SK-N-SH (cell line): Measurements from ENCODE around the gene BCAS3. TPM values are rescaled to one million over a fixed set of nuclear protein-coding genes. Genes with fewer than 3 reads are reported as not detected.

Source experiments
- CTCF ChIA-PET: fragments of 300-600, 350-600 bp; formaldehyde crosslinking; extraction: SDS; loops from one replicate; lab custom pipeline; 2021; lab: Yijun Ruan, JAX
- POLR2A ChIA-PET: fragments of 350-600 bp; sonication (Branson Sonifier 250); formaldehyde crosslinking; extraction: SDS; loops from one replicate; lab custom pipeline; 2020; ENCODE audit warnings: antibody characterized with exemption, inconsistent platforms; lab: Yijun Ruan, JAX
- DNase-seq: peaks from one replicate; pipeline ENCODE4 v3.0.0; 2012
- H2AFZ ChIP-seq: fragments of 200-600 bp; sonication (generic); 2 replicates; pipeline ENCODE4 v1.8.1; 2016; ENCODE audit warnings: antibody characterized with exemption, mild to moderate bottlenecking, low read depth
- H3F3A ChIP-seq: fragments of 200-600 bp; sonication (generic); replicated peaks from 2 replicates; pipeline ENCODE3; 2016; ENCODE audit warnings: antibody characterized with exemption, mild to moderate bottlenecking; ENCODE audit not compliant: insufficient read depth
- H3K27ac ChIP-seq, 2 experiments: fragments of 200-500 bp in 1 of 2; fragments of 200-600 bp in 1 of 2; sonication (Bioruptor generic) in 1 of 2; sonication (generic), shearing (Covaris generic) in 1 of 2; 2 replicates each; pipeline versions ENCODE4 v1.5.1 to v1.6.1; 2014 to 2016; ENCODE audit warnings: low read depth in 2 of 2, inconsistent platforms in 1 of 2, low read length in 1 of 2, mild to moderate bottlenecking in 1 of 2, mixed read lengths in 1 of 2
- H3K27me3 ChIP-seq: fragments of 200-600 bp; sonication (generic), shearing (Covaris generic); 2 replicates; pipeline ENCODE4 v1.6.1; 2016; ENCODE audit warnings: mixed run types; ENCODE audit not compliant: insufficient read depth
- H3K36me3 ChIP-seq, 2 experiments: fragments of 200-500 bp in 1 of 2; fragments of 200-600 bp in 1 of 2; sonication (Bioruptor generic) in 1 of 2; sonication (generic) in 1 of 2; replicated peaks in 1 of 2; 2 replicates each; pipeline versions ENCODE3 to v1.5.1; 2014 to 2016; ENCODE audit warnings: low read length in 1 of 2, mild to moderate bottlenecking in 1 of 2; ENCODE audit not compliant: insufficient read depth in 2 of 2, control insufficient read depth in 1 of 2
- H3K4me1 ChIP-seq, 2 experiments: fragments of 200-500 bp in 1 of 2; fragments of 200-600 bp in 1 of 2; sonication (Bioruptor generic) in 1 of 2; sonication (generic), shearing (Covaris generic) in 1 of 2; 2 replicates each; pipeline versions ENCODE4 v1.5.1 to v1.6.1; 2014 to 2016; ENCODE audit warnings: low read depth in 1 of 2, low read length in 1 of 2, mixed run types in 1 of 2; ENCODE audit not compliant: insufficient read depth in 2 of 2, control insufficient read depth in 1 of 2
- H3K4me2 ChIP-seq: fragments of 200-600 bp; sonication (generic), shearing (Covaris generic); 2 replicates; pipeline ENCODE4 v1.6.1; 2017; ENCODE audit warnings: mixed run types
- H3K4me3 ChIP-seq, 2 experiments: fragments of 200-500 bp in 1 of 2; fragments of 200-600 bp in 1 of 2; sonication (Bioruptor generic) in 1 of 2; sonication (generic), shearing (Covaris generic) in 1 of 2; 2 replicates each; pipeline versions ENCODE4 v1.5.1 to v1.8.1; 2014 to 2016; ENCODE audit warnings: low read depth in 2 of 2, inconsistent platforms in 1 of 2, low read length in 1 of 2, mild to moderate bottlenecking in 1 of 2, mixed read lengths in 1 of 2, moderate library complexity in 1 of 2
- H3K79me2 ChIP-seq: fragments of 200-600 bp; sonication (generic); 2 replicates; pipeline ENCODE4 v1.8.1; 2017; ENCODE audit warnings: mild to moderate bottlenecking; ENCODE audit not compliant: insufficient read depth
- H3K9ac ChIP-seq: fragments of 200-600 bp; sonication (generic); 2 replicates; pipeline ENCODE4 v1.6.1; 2017; ENCODE audit warnings: mixed run types
- H3K9me2 ChIP-seq: fragments of 200-600 bp; sonication (generic); 2 replicates; pipeline ENCODE4 v1.6.1; 2017; ENCODE audit warnings: mixed run types
- H3K9me3 ChIP-seq: fragments of 200-600 bp; sonication (generic); 2 replicates; pipeline ENCODE4 v1.6.1; 2017; ENCODE audit warnings: mixed run types, mild to moderate bottlenecking, moderate library complexity
- H4K20me1 ChIP-seq: fragments of 200-600 bp; sonication (generic); 2 replicates; pipeline ENCODE4 v1.6.1; 2017; ENCODE audit warnings: mild to moderate bottlenecking, mixed run types; ENCODE audit not compliant: insufficient read depth
- CTCF ChIP-seq: fragments of 200-600 bp; sonication (generic); IDR thresholded peaks from 2 replicates; pipeline ENCODE4 v1.6.1; 2017; ENCODE audit warnings: antibody characterized with exemption, mild to moderate bottlenecking, moderate library complexity
- EP300 ChIP-seq, 2 experiments: IDR thresholded peaks; 2 replicates each; pipeline versions ENCODE4 v1.4.0 to v1.6.1; 2012; ENCODE audit warnings: borderline replicate concordance in 1 of 2, low read depth in 1 of 2, low read length in 1 of 2
- FOXM1 ChIP-seq: IDR thresholded peaks from 2 replicates; pipeline ENCODE4 v1.4.0; 2012; ENCODE audit warnings: low read depth, mild to moderate bottlenecking
- GATA2 ChIP-seq: sonication (generic); formaldehyde crosslinking; IDR thresholded peaks from 2 replicates; pipeline ENCODE4 v1.5.0; 2020; ENCODE audit warnings: mild to moderate bottlenecking, missing genetic modification reagents
- JUND ChIP-seq: IDR thresholded peaks from 2 replicates; pipeline ENCODE4 v1.4.0; 2012
- MAX ChIP-seq: IDR thresholded peaks from 2 replicates; pipeline ENCODE4 v1.4.0; 2012; ENCODE audit warnings: low read depth
- MEF2A ChIP-seq: IDR thresholded peaks from 2 replicates; pipeline ENCODE4 v1.4.0; 2012; ENCODE audit warnings: low read depth, borderline replicate concordance
- MXI1 ChIP-seq: IDR thresholded peaks from 2 replicates; pipeline ENCODE4 v1.6.1; 2012; ENCODE audit warnings: mild to moderate bottlenecking, low read depth, low read length, improper control_type of control experiment
- PBX3 ChIP-seq: IDR thresholded peaks from 2 replicates; pipeline ENCODE4; 2012
- POLR2AphosphoS5 ChIP-seq: IDR thresholded peaks from 2 replicates; pipeline ENCODE4 v1.6.1; 2012; ENCODE audit warnings: low read depth, low read length
- RAD21 ChIP-seq: IDR thresholded peaks from 2 replicates; pipeline ENCODE4 v1.6.1; 2012; ENCODE audit warnings: mild to moderate bottlenecking, low read length
- RCOR1 ChIP-seq: fragments of 150-350 bp; IDR thresholded peaks from 2 replicates; pipeline ENCODE4 v1.6.1; 2017; ENCODE audit warnings: antibody characterized with exemption, low read length
- RFX5 ChIP-seq: IDR thresholded peaks from 2 replicates; pipeline ENCODE4 v1.6.1; 2012; ENCODE audit warnings: mild to moderate bottlenecking, improper control_type of control experiment, low read length
- TAF1 ChIP-seq: IDR thresholded peaks from 2 replicates; pipeline ENCODE4 v1.6.1; 2012; ENCODE audit warnings: low read depth, mild to moderate bottlenecking, low read length, moderate library complexity, borderline replicate concordance
- TCF12 ChIP-seq: IDR thresholded peaks from 2 replicates; pipeline ENCODE4 v1.4.0; 2012
- TEAD4 ChIP-seq: IDR thresholded peaks from 2 replicates; pipeline ENCODE4 v1.4.0; 2012; ENCODE audit warnings: mild to moderate bottlenecking, borderline replicate concordance; ENCODE audit not compliant: insufficient read depth
- USF2 ChIP-seq: fragments of 150-350 bp; IDR thresholded peaks from 2 replicates; pipeline ENCODE4 v1.6.1; 2017; ENCODE audit warnings: antibody characterized with exemption, low read length, low read depth, borderline replicate concordance
- YY1 ChIP-seq: IDR thresholded peaks from 2 replicates; pipeline ENCODE4 v1.4.0; 2012; ENCODE audit warnings: low read depth, mild to moderate bottlenecking
- ZBTB33 ChIP-seq: IDR thresholded peaks from 2 replicates; pipeline ENCODE4 v1.4.0; 2012; ENCODE audit warnings: low read depth, borderline replicate concordance
- WGBS: methylation state at CpG from one replicate; pipeline ENCODE4 v1.1.6; 2017; ENCODE audit warnings: low lambda C conversion rate; 5-methylcytosine and 5-hydroxymethylcytosine counted together
- polyA plus RNA-seq, 3 experiments: library from polyadenylated mRNA; depleted of rRNA; stranded (reverse); fragments of >200 nt; gene quantifications; 2 replicates each; pipeline ENCODE4 v1.2.3, GENCODE V29; 2012

Gene BCAS3
- polyA plus RNA-seq, 1 of the 3 experiments (the other 2 are of a cell fraction): 5.9 TPM

GRCh38 chr17:61400066-61400716, 722.5 kb downstream of the BCAS3 start:
- Histone ChIP-seq H2AFZ (no peak overlapping the region), H3K27ac (peak overlapping the region; percentile 75 to 90; a peak in 3 of 4 replicates)
- under 1% methylated on average over 31 of the region's 90 CpGs for WGBS

GRCh38 chr17:61400717-61401388, 723.2 kb downstream of the BCAS3 start:
- CTCF ChIA-PET: interaction anchor here (0.6 to 11.4 kb wide), 14 partner anchors 9 to 655 kb away, joined by 3 to 133 read pairs (median 5); no protein-coding TSS in a partner anchor
- H2AFZ ChIP-seq: peak overlapping the region; percentile 47; the same call in 1 of the 2 replicates
- DNase-seq: peak; percentile 77
- TF ChIP-seq JUND: no peak
- no peak for TF ChIP-seq TEAD4
- TF ChIP-seq MXI1: no peak; the same call in 1 of the 2 replicates
- TF ChIP-seq TAF1: no peak
- TF ChIP-seq RFX5: no peak
- no peak for TF ChIP-seq FOXM1
- no peak for TF ChIP-seq YY1
- TF ChIP-seq ZBTB33: no peak
- no peak for TF ChIP-seq RAD21
- no peak for TF ChIP-seq CTCF
- no peak for TF ChIP-seq GATA2 (CRISPR knock-in tag)
- TF ChIP-seq RCOR1: no peak
- TF ChIP-seq PBX3: no peak
- no peak for TF ChIP-seq TCF12
- no peak for TF ChIP-seq MAX
- no peak for TF ChIP-seq USF2
- no peak for TF ChIP-seq MEF2A

More at GRCh38 chr17:61400066-61400716, 722.5 kb downstream of the BCAS3 start:
- Histone ChIP-seq H3K9me3 (no peaks in the 10 kb centered on the region), H3K36me3 (peaks cover 25 to 36% of the 10 kb centered on the region in 2 experiments), H3K4me1 (peaks cover 15 to 49% of the 10 kb centered on the region in 2 experiments; a peak in 3 of 4 replicates), H3K27me3 (no peaks in the 10 kb centered on the region), H3K4me2 (peak overlapping the region; percentile 95), H3K9me2 (no peaks in the 10 kb centered on the region), H4K20me1 (peaks cover 39% of the 10 kb centered on the region), H3K4me3 (peak overlapping the region; percentile 96 to 100), H3K79me2 (peaks cover 96% of the 10 kb centered on the region), H3F3A (peaks cover 14% of the 10 kb centered on the region), H3K9ac (peak overlapping the region; percentile 97)
- CTCF ChIA-PET: interaction anchor here (0.6 to 11.4 kb wide), 23 partner anchors 9 to 679 kb away, joined by 3 to 133 read pairs (median 5); no protein-coding TSS in a partner anchor
- peak; percentile 85 for DNase-seq
- 0 out of 2 replicates have a peak, but pooled peaks have one; percentile 0 for TF ChIP-seq POLR2AphosphoS5
- 0 out of 4 replicates have a peak, but pooled peaks of 1 of the 2 experiments have one; percentile 11 for TF ChIP-seq EP300 (IDR thresholded peaks at IDR 0.05; ENCODE audit: borderline replicate concordance in 1 of 2, low read depth in 1 of 2, low read length in 1 of 2)
- TF ChIP-seq JUND: no peak
- peak; percentile 2; the same call in 1 of the 2 replicates for TF ChIP-seq MEF2A
- POLR2A ChIA-PET: interaction anchor here (0.9 to 7.4 kb wide), 8 partner anchors 12 to 255 kb away, joined by 3 to 105 read pairs (median 10); no protein-coding TSS in a partner anchor

More at GRCh38 chr17:61400717-61401388, 723.2 kb downstream of the BCAS3 start:
- Histone ChIP-seq H4K20me1 (peaks cover 45% of the 10 kb centered on the region), H3K4me3 (peak overlapping the region; percentile 96 to 100), H3K4me2 (peak overlapping the region; percentile 95), H3K79me2 (peaks cover 96% of the 10 kb centered on the region), H3K9me2 (no peaks in the 10 kb centered on the region), H3K9me3 (no peaks in the 10 kb centered on the region), H3K27me3 (no peaks in the 10 kb centered on the region), H3K36me3 (peaks cover 32 to 42% of the 10 kb centered on the region in 2 experiments), H3K4me1 (peaks cover 15 to 47% of the 10 kb centered on the region in 2 experiments; a peak in 3 of 4 replicates), H3K27ac (peak overlapping the region; percentile 75 to 90), H3F3A (peaks cover 12% of the 10 kb centered on the region), H3K9ac (peak overlapping the region; percentile 97)
- POLR2A ChIA-PET: interaction anchor here (1.5 to 3.0 kb wide), 2 partner anchors 12 to 18 kb away, joined by 10 read pairs; no protein-coding TSS in a partner anchor
- WGBS: 11% methylated on average over 45 of the region's 45 CpGs
